ENCODE data around the gene MYO16.

- TF ChIP-seq CTCF (IDR thresholded peaks at IDR 0.05; ENCODE audit: poor library complexity, severe bottlenecking): no peak
- TF ChIP-seq RAD21 (conservative IDR thresholded peaks at IDR 0.05): no peak
- no peak for TF ChIP-seq TAF1 (IDR thresholded peaks at IDR 0.05; ENCODE audit: low read depth)
- no peak for TF ChIP-seq REST (IDR thresholded peaks at IDR 0.05; ENCODE audit: borderline replicate concordance)
- TF ChIP-seq EZH2 (IDR thresholded peaks at IDR 0.05; ENCODE audit: borderline replicate concordance, insufficient read depth, low read length, poor library complexity, severe bottlenecking): no peak
- no peak for TF ChIP-seq EP300 (conservative IDR thresholded peaks at IDR 0.05; ENCODE audit: poor library complexity, severe bottlenecking)
- TF ChIP-seq POLR2AphosphoS5 (IDR thresholded peaks at IDR 0.05): no peak
- no peak for TF ChIP-seq MXI1 (conservative IDR thresholded peaks at IDR 0.05; ENCODE audit: poor library complexity, severe bottlenecking)
Observed at GRCh38 chr13:109151696-109152095, 522.3 kb downstream of the MYO16 start.

All from neural cell (in vitro differentiated cells).